ENCODE measurements around the gene CEP131. TPM values are rescaled to one million over a fixed set of nuclear protein-coding genes. Genes with fewer than 3 reads are reported as not detected.

The CEP131 gene
- total and polyA plus RNA-seq, 2 of the 4 experiments (the other 2 are of a cell fraction), result 4.8 to 9.6 TPM

DNA sequence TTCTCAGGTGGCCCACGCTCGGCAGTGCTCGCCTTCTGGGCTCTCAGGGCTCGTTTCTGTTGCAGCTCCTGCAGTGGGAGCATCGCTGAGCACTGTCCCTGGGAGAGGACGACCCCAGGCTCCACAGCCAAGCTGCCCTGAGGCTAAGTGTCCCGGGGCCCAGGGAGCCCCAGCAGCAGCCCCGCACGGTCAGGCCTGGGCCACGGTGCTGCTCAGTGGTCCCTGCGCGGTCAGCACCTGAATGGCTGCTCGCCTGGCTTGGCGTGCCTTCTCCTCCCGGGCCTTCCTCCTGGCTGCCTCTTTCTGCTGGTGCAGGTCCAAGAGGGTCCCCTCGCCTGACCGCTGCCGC, 23.3 kb downstream of the CEP131 start:
- TF ChIP-seq BHLHE40 (IDR thresholded peaks at IDR 0.05; ENCODE audit: low read depth, low read length) (no peak), CHD1 (IDR thresholded peaks at IDR 0.05; ENCODE audit: low read depth, low read length) (no peak), CEBPB (IDR thresholded peaks at IDR 0.05; ENCODE audit: low read depth, low read length) (no peak), FOS (IDR thresholded peaks at IDR 0.05; ENCODE audit: low read depth, low read length) (no peak), NFE2L2 (IDR thresholded peaks at IDR 0.05; ENCODE audit: low read depth, low read length) (no peak), RAD21 (IDR thresholded peaks at IDR 0.05; ENCODE audit: low read length) (no peak), MXI1 (IDR thresholded peaks at IDR 0.05; ENCODE audit: borderline replicate concordance, low read depth, low read length) (no peak), MAFK (IDR thresholded peaks at IDR 0.05; ENCODE audit: low read depth, low read length) (no peak), RCOR1 (IDR thresholded peaks at IDR 0.05; ENCODE audit: insufficient replicate concordance, low read length) (no peak), RFX5 (IDR thresholded peaks at IDR 0.05; ENCODE audit: low read depth, low read length) (no peak), ELK1 (IDR thresholded peaks at IDR 0.05; ENCODE audit: borderline replicate concordance, low read depth, low read length) (no peak), SMC3 (IDR thresholded peaks at IDR 0.05; ENCODE audit: low read depth, low read length) (no peak)
- TF ChIP-seq, protein P1, sequence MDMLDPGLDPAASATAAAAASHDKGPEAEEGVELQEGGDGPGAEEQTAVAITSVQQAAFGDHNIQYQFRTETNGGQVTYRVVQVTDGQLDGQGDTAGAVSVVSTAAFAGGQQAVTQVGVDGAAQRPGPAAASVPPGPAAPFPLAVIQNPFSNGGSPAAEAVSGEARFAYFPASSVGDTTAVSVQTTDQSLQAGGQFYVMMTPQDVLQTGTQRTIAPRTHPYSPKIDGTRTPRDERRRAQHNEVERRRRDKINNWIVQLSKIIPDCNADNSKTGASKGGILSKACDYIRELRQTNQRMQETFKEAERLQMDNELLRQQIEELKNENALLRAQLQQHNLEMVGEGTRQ (IDR thresholded peaks at IDR 0.05; ENCODE audit: low read depth, low read length), result no peak
- peaks cover 2% of the 10 kb centered on the region for H4K20me1 ChIP-seq (ENCODE audit: insufficient read depth, low read length)
- no peak overlapping the region for H3K23ac ChIP-seq (ENCODE audit: low read depth, low read length)
- no peak overlapping the region for H3K56ac ChIP-seq (ENCODE audit: extremely low read depth, insufficient read depth, low read length)
- ChIA-PET CTCF (no interaction called here), POLR2A (ENCODE audit: unreplicated experiment) (no interaction called here)
- no peak overlapping the region for H3K9ac ChIP-seq (ENCODE audit: low read depth, low read length)
- no peak overlapping the region for H2AK5ac ChIP-seq (ENCODE audit: low read depth, low read length)
- H2BK5ac ChIP-seq (ENCODE audit: low read depth, low read length, poor library complexity, severe bottlenecking), result no peak overlapping the region
- H3K27ac ChIP-seq (ENCODE audit: insufficient read depth, low read length), result no peak overlapping the region
- no peak overlapping the region for H2AFZ ChIP-seq (replicated peaks; ENCODE audit: low read length, poor library complexity)
- in situ Hi-C loops (cut with MboI; ENCODE audit: low sequenced_read_pairs), result no loop called here
- H3K36me3 ChIP-seq (ENCODE audit: control insufficient read depth, insufficient read depth, low read length), result peaks cover 8% of the 10 kb centered on the region
- DNase-seq (no peak), ATAC-seq (ENCODE audit: low read depth) (no peak)
- no TSS peak for BruUV-seq (replicated peaks)
- H3K4ac ChIP-seq (ENCODE audit: low read depth, low read length), result no peak overlapping the region
- intact Hi-C loops (cut with micrococcal nuclease), result no loop called here
- H2AK9ac ChIP-seq (replicated peaks; ENCODE audit: low read depth, low read length, poor library complexity), result no peak overlapping the region
- dilution Hi-C loops (cut with HindIII; ENCODE audit: low sequenced_read_pairs, unreplicated experiment), result no loop called here
- H3K4me2 ChIP-seq (ENCODE audit: low read depth, low read length), result no peak overlapping the region
- no peaks in the 10 kb centered on the region for H3K27me3 ChIP-seq (ENCODE audit: control insufficient read depth, insufficient read depth, low read length)
- H3K4me3 ChIP-seq (ENCODE audit: insufficient read depth, low read depth, low read length), result no peak overlapping the region
- no peak overlapping the region for H4K8ac ChIP-seq (ENCODE audit: low read depth in 2 of 2, low read length in 2 of 2)
- no peaks in the 10 kb centered on the region for H3K4me1 ChIP-seq (ENCODE audit: control insufficient read depth, insufficient read depth, low read length)
- 91% methylated on average over 17 of the region's 18 CpGs; no CpG with 5 or more reads in 1 of the 2 experiments for WGBS, 2 experiments (ENCODE audit: extremely low coverage in 2 of 2, insufficient read length in 1 of 2)
- no peaks in the 10 kb centered on the region for H3K9me1 ChIP-seq (ENCODE audit: insufficient read depth, low read length)
- no peak overlapping the region for H4K5ac ChIP-seq (ENCODE audit: low read depth, low read length)
- no peak overlapping the region for H2BK120ac ChIP-seq (ENCODE audit: low read depth, low read length)
- no peak overlapping the region for H3K18ac ChIP-seq (ENCODE audit: low read depth, low read length)
- H2BK15ac ChIP-seq (ENCODE audit: low read depth, low read length), result no peak overlapping the region
- no peak overlapping the region for H4K91ac ChIP-seq (ENCODE audit: insufficient read depth, low read depth, low read length)
- H3K79me1 ChIP-seq (ENCODE audit: low read depth in 1 of 2, low read length in 2 of 2), result no peaks in the 10 kb centered on the region
- no peak overlapping the region for H2BK20ac ChIP-seq (ENCODE audit: low read depth, low read length)
- no peaks in the 10 kb centered on the region for H3K9me3 ChIP-seq (ENCODE audit: control insufficient read depth, insufficient read depth, low read length)
- no peak overlapping the region for H3K14ac ChIP-seq (replicated peaks; ENCODE audit: low read depth, low read length)

Data from IMR-90 (cell line).